IgD-negative memory B cell (primary cell): Measurements from ENCODE around the gene SRRM3. TPM values are rescaled to one million over a fixed set of nuclear protein-coding genes. Genes with fewer than 3 reads are reported as not detected.
A peak's percentile ranks its signal among the peaks of the same experiment; 100 is the strongest.
"Not testable (repeated sequence)": the region's sequence is repeated elsewhere in the genome, so short reads cannot be mapped to it uniquely, and the experiment has no call there.

Experiments
- H3K27ac Mint-ChIP-seq, 3 donors: one replicate each; pipeline ENCODE4 v1.8.0; 2020 to 2022; ENCODE audit warnings: mild to moderate bottlenecking in 3 of 3, mixed read lengths in 3 of 3, moderate library complexity in 1 of 3
- H3K27me3 Mint-ChIP-seq: one replicate; pipeline ENCODE4 v1.8.0; 2021; ENCODE audit warnings: mixed read lengths
- H3K36me3 Mint-ChIP-seq: one replicate; pipeline ENCODE4 v1.8.0; 2020; ENCODE audit warnings: mild to moderate bottlenecking, mixed read lengths
- H3K4me1 Mint-ChIP-seq, 3 donors: one replicate each; pipeline ENCODE4 v1.8.0; 2020 to 2022; ENCODE audit warnings: mixed read lengths in 3 of 3, mild to moderate bottlenecking in 1 of 3
- H3K4me3 Mint-ChIP-seq, 4 donors: one replicate each; pipeline ENCODE4 v1.8.0; 2020 to 2022; ENCODE audit warnings: mild to moderate bottlenecking in 4 of 4, mixed read lengths in 4 of 4, moderate library complexity in 3 of 4
- H3K9me3 Mint-ChIP-seq, 3 donors: one replicate each; pipeline ENCODE4 v1.8.0; 2020 to 2021; ENCODE audit warnings: mixed read lengths in 3 of 3, mild to moderate bottlenecking in 1 of 3
- polyA plus RNA-seq: library from polyadenylated mRNA; unstranded; fragments of 300-500 nt; fragmentation: Illumina TruSeq; gene quantifications from one replicate; pipeline ENCODE4 v1.2.3, GENCODE V29; 2021

SRRM3 gene
- polyA plus RNA-seq, 1 donor from 2014 or later, result not detected

DNA sequence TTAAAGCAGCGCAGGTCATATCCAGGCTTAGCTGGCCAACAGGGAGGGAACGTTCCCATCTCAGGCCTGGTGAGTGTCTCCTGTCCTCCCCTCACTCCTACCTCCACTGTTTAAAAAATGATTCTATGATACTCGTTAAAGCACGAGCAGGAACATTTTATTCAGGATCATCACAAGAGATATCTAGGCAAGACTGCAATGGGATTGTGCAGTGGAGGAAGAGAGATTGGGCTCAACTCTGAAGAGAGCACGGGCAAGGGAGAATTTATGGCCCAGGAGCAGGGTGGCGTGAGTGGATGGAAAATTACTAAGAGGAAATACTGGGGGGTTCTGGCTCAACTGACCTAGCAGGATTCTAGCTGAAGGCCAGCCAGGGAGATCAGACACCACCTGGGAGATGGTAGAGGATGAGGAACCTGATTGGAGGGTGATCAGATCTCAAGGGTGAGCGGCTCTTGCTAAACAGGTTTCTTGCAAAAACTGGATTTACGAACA, 91.8 kb downstream of the SRRM3 start:
- Mint-ChIP-seq H3K9me3 (no peaks in the 10 kb centered on the region), H3K4me3 (no peak overlapping the region), H3K27me3 (peaks cover 5% of the 10 kb centered on the region), H3K4me1 (peaks cover 0 to 7% (median 5%) of the 10 kb centered on the region in 3 donors), H3K36me3 (no peaks in the 10 kb centered on the region), H3K27ac (no peak overlapping the region)

DNA sequence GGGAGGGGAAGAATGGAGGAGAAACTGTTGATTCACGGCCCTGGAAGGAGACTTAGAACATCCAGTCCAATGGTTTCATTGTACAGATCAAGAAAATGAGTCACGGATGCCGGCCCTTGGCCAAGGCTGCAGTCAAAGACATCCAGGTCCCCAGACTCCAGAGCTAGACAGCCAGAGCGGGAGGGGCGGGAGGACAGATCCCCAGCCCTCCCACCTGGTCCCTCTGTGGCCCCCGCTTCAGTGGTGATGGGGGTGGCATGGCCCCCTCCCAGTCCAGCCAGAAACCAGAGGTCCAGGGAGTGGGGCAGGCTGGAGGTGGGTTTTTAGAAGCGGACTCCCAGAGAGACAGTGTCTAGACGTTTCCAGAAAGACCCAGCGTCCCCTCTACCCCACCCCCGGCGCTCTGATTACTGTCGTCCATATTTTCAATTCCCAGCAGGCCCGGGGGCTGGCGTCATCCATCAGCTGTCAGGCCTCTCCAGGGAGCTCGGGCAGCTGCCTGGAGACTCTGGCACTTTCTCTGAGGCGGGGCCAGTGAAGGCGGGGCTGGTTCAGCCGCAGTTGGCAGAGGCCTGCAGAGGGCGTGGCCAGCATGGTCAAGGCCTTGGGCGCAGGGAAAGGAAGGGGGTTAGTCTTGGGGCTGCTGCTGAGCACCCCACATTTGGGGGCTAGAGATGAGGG, 92.8 kb downstream of the SRRM3 start:
- Mint-ChIP-seq H3K27me3 (peaks cover 5% of the 10 kb centered on the region), H3K4me3 (peak overlapping the region in 1 of 4 donors; percentile 22), H3K4me1 (peaks cover 0 to 7% (median 5%) of the 10 kb centered on the region in 3 donors), H3K36me3 (no peaks in the 10 kb centered on the region), H3K9me3 (no peaks in the 10 kb centered on the region), H3K27ac (no peak overlapping the region)

DNA sequence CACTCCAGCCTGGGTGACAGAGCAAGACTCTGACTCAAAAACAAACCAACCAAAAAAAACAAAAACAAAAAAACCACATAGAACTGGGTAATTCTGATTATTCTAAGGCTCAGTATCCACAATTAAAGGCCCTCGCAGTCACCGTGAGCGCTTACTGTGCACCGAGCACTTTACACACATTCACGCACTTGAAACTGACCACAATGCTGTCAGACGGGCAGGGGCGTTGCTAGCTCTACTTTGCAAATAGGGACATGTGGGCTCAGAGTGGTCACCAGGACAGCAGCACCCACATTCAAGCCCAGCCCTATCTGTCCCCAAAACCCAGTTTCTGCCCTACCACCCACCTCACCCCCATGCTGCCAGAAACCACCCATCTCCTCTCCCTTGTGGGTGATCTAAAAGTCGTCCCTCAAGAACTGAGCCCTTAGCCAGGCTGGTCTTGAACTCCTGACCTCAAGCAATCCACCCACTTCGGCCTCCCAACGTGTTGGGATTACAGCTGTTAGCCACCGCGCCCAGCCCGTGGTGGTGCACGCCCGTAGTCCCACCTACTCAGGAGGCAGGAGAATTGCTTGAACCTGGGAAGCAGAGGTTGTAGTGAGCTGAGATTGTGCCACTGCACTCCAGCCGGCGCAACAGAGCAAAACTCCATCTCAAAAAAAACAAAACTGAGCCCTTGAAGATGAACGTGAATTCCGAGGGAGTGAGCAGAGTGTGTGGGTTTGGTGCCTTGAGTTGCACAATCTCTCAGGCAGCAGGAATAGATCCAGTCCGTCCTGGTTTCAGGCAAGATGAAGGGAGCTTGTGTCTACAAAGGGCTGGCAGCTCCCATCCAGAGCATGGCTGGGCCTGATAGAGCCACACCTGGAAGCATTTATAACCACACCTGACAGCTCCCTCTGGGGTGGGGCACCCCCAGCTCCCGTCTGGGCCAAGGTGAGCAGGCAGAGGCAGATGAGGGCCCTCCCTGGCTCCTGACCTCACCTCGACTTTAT, 95.3 kb downstream of the SRRM3 start:
- no peaks in the 10 kb centered on the region for H3K36me3 Mint-ChIP-seq
- no peak overlapping the region for H3K27ac Mint-ChIP-seq
- H3K4me1 Mint-ChIP-seq, result peaks cover 0 to 5% (median 4%) of the 10 kb centered on the region in 3 donors
- H3K27me3 Mint-ChIP-seq, result peaks cover 5% of the 10 kb centered on the region
- no peaks in the 10 kb centered on the region for H3K9me3 Mint-ChIP-seq
- H3K4me3 Mint-ChIP-seq, result peak overlapping the region in 1 of 4 donors; percentile 37

- peak overlapping the region in 1 of 3 donors; percentile 25 for H3K27ac Mint-ChIP-seq
Observed at GRCh38 chr7:76300166-76300731, 98.6 kb downstream of the SRRM3 start.

DNA sequence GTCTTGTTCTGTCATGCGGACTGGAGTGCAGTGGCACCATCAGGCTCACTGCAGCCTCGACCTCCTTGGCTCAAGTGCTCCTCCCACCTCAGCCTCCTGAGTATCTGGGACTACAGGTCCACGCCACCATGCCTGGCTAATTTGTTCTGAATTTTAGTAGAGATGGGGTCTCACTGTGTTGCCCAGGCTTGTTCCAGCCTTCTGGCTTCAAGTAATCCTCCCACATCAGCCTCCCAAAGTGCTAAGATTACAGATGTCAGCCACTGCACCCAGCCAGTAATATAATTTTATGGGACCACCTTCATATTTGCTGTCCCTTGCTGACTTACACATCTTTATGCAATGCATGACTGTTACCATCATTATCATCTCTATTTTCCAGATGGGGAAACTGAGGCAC, 99.3 kb downstream of the SRRM3 start:
- Mint-ChIP-seq H3K27ac (no peak overlapping the region), H3K27me3 (peaks cover 4% of the 10 kb centered on the region), H3K4me3 (peak overlapping the region in 1 of 4 donors; percentile 36), H3K36me3 (no peaks in the 10 kb centered on the region), H3K4me1 (peaks cover 4 to 9% (median 9%) of the 10 kb centered on the region in 3 donors), H3K9me3 (no peaks in the 10 kb centered on the region)

More at GRCh38 chr7:76300166-76300731, 98.6 kb downstream of the SRRM3 start:
- Mint-ChIP-seq H3K36me3 (no peaks in the 10 kb centered on the region), H3K4me3 (peak overlapping the region in 2 of 4 donors; percentile 7 to 59), H3K9me3 (no peaks in the 10 kb centered on the region), H3K27me3 (peaks cover 8% of the 10 kb centered on the region), H3K4me1 (peaks cover 4 to 9% (median 9%) of the 10 kb centered on the region in 3 donors)

DNA sequence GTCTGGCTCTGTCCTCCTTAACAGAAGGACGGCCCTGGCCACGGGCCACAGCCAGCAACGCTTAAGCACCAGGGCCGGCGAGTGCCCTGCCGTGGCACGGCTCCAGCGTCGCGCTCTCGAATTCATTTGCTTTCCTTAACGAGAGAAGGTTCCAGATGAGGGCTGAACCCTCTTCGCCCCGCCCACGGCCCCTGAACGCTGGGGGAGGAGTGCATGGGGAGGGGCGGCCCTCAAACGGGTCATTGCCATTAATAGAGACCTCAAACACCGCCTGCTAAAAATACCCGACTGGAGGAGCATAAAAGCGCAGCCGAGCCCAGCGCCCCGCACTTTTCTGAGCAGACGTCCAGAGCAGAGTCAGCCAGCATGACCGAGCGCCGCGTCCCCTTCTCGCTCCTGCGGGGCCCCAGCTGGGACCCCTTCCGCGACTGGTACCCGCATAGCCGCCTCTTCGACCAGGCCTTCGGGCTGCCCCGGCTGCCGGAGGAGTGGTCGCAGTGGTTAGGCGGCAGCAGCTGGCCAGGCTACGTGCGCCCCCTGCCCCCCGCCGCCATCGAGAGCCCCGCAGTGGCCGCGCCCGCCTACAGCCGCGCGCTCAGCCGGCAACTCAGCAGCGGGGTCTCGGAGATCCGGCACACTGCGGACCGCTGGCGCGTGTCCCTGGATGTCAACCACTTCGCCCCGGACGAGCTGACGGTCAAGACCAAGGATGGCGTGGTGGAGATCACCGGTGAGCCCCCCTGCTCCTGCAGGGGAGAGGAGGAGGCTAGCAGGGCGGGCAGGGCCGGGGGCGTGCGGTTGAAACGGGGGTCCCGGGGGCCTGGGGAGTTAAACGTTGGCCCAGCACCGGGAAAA, 100.9 kb downstream of the SRRM3 start, which contains the start of gene HSPB1:
Gene HSPB1, plus strand, starts transcription at position 327 of the 855 bp plus-strand sequence. Its CDS starts 40 bp downstream, at position 367.
- Mint-ChIP-seq H3K27me3 (peaks cover 4% of the 10 kb centered on the region), H3K36me3 (no peaks in the 10 kb centered on the region), H3K27ac (peak within 1 kb of the TSS; percentile 76 to 82 (median 81)), H3K9me3 (no peaks in the 10 kb centered on the region), H3K4me1 (peaks cover 4 to 9% (median 6%) of the 10 kb centered on the region in 3 donors), H3K4me3 (peak within 1 kb of the TSS; percentile 83 to 97 (median 93))

DNA sequence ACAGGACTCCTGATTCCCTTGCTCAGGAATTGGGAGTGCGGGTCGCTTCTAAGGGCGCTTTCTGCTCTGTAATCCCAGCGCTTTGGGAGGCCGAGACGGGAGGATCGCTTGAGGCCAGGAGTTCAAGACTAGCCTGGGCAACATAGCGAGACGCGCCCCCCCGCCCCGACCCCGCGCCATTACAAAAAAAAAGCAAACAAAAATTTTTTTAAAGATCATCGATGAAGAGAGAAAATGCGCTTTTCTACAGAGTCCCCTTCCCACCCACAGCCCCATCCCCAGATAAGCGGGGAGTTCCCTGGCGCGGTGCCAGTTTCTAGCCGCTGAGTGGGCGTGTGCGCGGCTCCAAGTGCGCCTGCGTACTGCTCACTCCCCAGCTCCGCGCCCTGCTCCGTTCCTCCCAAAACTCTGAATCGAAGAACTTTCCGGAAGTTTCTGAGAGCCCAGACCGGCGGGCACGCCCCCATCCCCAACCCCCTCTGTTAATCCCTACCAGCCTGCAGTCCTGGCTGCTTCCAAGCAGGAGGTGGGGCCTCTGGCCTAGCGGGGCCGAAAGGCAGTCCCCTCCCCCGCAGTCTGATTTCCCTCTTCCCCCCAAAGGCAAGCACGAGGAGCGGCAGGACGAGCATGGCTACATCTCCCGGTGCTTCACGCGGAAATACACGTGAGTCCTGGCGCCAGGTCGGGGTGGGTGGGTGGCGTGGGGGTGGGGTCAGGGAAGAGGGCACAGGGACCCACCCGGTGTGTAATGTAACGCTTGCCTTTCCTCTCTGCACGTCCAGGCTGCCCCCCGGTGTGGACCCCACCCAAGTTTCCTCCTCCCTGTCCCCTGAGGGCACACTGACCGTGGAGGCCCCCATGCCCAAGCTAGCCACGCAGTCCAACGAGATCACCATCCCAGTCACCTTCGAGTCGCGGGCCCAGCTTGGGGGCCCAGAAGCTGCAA, 101.8 kb downstream of the SRRM3 start:
- Mint-ChIP-seq H3K27ac (peak overlapping the region; percentile 74 to 89 (median 82)), H3K27me3 (peaks cover 4% of the 10 kb centered on the region), H3K4me3 (peak overlapping the region; percentile 83 to 97 (median 93)), H3K36me3 (no peaks in the 10 kb centered on the region), H3K9me3 (no peaks in the 10 kb centered on the region), H3K4me1 (peaks cover 4 to 9% (median 6%) of the 10 kb centered on the region in 3 donors)

- H3K27me3 Mint-ChIP-seq, result peaks cover 4% of the 10 kb centered on the region
- no peaks in the 10 kb centered on the region for H3K36me3 Mint-ChIP-seq
- peak overlapping the region in 1 of 4 donors; percentile 83 for H3K4me3 Mint-ChIP-seq
- H3K9me3 Mint-ChIP-seq, result no peaks in the 10 kb centered on the region
- peak overlapping the region in 1 of 3 donors; percentile 82 for H3K27ac Mint-ChIP-seq
- peaks cover 4 to 9% (median 6%) of the 10 kb centered on the region in 3 donors for H3K4me1 Mint-ChIP-seq
Observed at GRCh38 chr7:76304888-76305375, 103.2 kb downstream of the SRRM3 start.

DNA sequence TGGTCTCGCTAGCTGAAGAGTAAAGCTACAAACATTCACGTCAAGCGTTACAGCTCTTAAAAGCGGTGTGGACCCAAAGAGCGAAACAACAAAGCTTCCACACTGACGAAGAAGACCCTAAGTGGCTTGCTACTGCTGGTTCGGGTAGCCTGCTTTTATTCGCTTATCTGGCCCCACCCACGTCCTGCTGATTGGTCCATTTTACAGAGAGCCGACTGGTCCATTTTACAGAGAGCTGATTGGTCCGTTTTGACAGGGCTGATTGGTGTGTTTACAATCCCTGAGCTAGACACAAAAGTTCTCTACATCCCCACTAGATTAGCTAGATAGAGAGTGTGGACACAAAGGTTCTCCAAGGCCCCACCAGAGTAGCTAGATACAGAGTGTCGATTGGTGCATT, 107.2 kb downstream of the SRRM3 start:
- H3K9me3 Mint-ChIP-seq, result not testable (repeated sequence)
- Mint-ChIP-seq H3K27ac (peak overlapping the region in 1 of 3 donors; percentile 35), H3K4me3 (peak overlapping the region in 1 of 4 donors; percentile 18)

GRCh38 chr7:76309341-76310101, 107.8 kb downstream of the SRRM3 start:
- H3K27me3 Mint-ChIP-seq, H3K36me3 Mint-ChIP-seq, H3K27ac Mint-ChIP-seq, H3K9me3 Mint-ChIP-seq, H3K4me1 Mint-ChIP-seq: not testable (repeated sequence)
- H3K4me3 Mint-ChIP-seq, result peak overlapping the region in 1 of 4 donors; percentile 18

More for the DNA sequence above, 107.2 kb downstream of the SRRM3 start:
- not testable (repeated sequence) for H3K36me3 Mint-ChIP-seq, H3K27me3 Mint-ChIP-seq, H3K4me1 Mint-ChIP-seq

- Mint-ChIP-seq H3K27me3 (no peaks in the 10 kb centered on the region), H3K27ac (no peak overlapping the region), H3K9me3 (no peaks in the 10 kb centered on the region), H3K36me3 (no peaks in the 10 kb centered on the region), H3K4me1 (peaks cover 0 to 7% (median 0%) of the 10 kb centered on the region in 3 donors), H3K4me3 (no peak overlapping the region)
Observed at GRCh38 chr7:76310102-76310957, 108.6 kb downstream of the SRRM3 start.

DNA sequence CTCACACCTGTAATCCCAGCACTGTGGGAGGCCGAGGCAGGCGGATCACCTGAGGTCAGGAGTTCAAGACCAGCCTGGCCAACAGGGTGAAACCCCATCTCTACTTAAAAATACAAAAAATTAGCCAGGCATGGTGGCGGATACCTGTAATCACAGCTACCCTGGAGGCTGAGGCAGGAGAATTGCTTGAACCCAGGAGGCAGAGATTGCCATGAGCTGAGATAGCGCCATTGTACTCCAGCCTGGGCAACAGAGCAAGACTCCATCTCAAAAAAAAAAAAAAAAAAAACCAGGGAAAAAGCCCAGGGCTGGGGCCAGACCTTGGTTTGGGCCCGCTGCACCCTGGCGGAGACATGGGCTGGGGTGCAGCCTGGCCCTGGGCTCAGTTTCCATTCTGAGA, 110.1 kb downstream of the SRRM3 start:
- H3K27ac Mint-ChIP-seq, H3K36me3 Mint-ChIP-seq, H3K4me1 Mint-ChIP-seq, H3K27me3 Mint-ChIP-seq, H3K9me3 Mint-ChIP-seq: not testable (repeated sequence)
- H3K4me3 Mint-ChIP-seq, result peak overlapping the region in 1 of 4 donors; percentile 23
